GM19397 (cell line): ENCODE measurements around the gene PTPDC1.

ENCODE experiments used
- ATAC-seq: cut with Tn5 transposase; IDR thresholded peaks from one replicate; pipeline ENCODE4 v1.9.1; 2021; ENCODE audit warnings: mild to moderate bottlenecking, moderate library complexity; ENCODE audit not compliant: unreplicated experiment

Gene PTPDC1

GRCh38 chr9:94139672-94140417 lies 55.6 kb downstream of the PTPDC1 start:
- no peak for ATAC-seq

GRCh38 chr9:94140418-94140780 lies 56.1 kb downstream of the PTPDC1 start:
- ATAC-seq: no peak

GRCh38 chr9:94140791-94141790 lies 56.8 kb downstream of the PTPDC1 start:
- ATAC-seq: no peak

GRCh38 chr9:94142353-94142752 lies 58.1 kb downstream of the PTPDC1 start:
- ATAC-seq: no peak

GRCh38 chr9:94144394-94144793 lies 60.1 kb downstream of the PTPDC1 start:
- ATAC-seq: no peak

- no peak for ATAC-seq
These were observed 61.4 kb downstream of the PTPDC1 start for GRCh38 chr9:94145640-94146039.

GRCh38 chr9:94147776-94148175 lies 63.5 kb downstream of the PTPDC1 start:
- ATAC-seq: no peak

GRCh38 chr9:94148419-94148818 lies 64.2 kb downstream of the PTPDC1 start:
- ATAC-seq: no peak

- ATAC-seq: no peak
These were observed 65.4 kb downstream of the PTPDC1 start for GRCh38 chr9:94149696-94150095.

- ATAC-seq: no peak
These were observed 66.1 kb downstream of the PTPDC1 start for GRCh38 chr9:94150279-94150828.

GRCh38 chr9:94150890-94151650 lies 66.8 kb downstream of the PTPDC1 start:
- ATAC-seq: no peak

GRCh38 chr9:94153905-94154304 lies 69.6 kb downstream of the PTPDC1 start:
- no peak for ATAC-seq

GRCh38 chr9:94156348-94157049 lies 72.2 kb downstream of the PTPDC1 start:
- no peak for ATAC-seq

- ATAC-seq: no peak
These were observed 73.0 kb downstream of the PTPDC1 start for GRCh38 chr9:94157050-94157801.
